ENCODE results near the gene CCER1. TPM values are rescaled to one million over a fixed set of nuclear protein-coding genes. Genes with fewer than 3 reads are reported as not detected.

Gene CCER1
- total and polyA plus RNA-seq, 2 experiments from 2014 or later, result not detected

DNA sequence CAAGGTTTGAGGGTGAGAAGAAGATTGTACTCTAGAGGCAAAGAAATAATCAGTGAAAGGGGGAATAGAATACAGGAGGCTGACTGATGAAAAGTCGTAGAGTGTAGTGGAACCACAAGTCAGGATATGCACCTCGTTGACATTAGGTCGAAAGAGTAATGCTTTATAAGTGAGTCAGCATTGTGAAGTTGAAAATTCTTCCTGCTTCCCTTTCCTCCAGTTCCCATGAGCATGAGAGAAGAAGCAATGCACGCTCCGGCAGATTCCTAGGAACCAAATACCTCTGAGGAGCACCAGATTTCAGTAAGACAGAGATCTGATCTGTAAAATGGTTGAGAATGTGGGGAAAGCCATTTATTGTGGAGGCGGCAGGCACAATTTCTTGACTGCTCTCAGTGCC lies 16.5 kb downstream of the CCER1 start (continued):
- TF ChIP-seq, protein P1, sequence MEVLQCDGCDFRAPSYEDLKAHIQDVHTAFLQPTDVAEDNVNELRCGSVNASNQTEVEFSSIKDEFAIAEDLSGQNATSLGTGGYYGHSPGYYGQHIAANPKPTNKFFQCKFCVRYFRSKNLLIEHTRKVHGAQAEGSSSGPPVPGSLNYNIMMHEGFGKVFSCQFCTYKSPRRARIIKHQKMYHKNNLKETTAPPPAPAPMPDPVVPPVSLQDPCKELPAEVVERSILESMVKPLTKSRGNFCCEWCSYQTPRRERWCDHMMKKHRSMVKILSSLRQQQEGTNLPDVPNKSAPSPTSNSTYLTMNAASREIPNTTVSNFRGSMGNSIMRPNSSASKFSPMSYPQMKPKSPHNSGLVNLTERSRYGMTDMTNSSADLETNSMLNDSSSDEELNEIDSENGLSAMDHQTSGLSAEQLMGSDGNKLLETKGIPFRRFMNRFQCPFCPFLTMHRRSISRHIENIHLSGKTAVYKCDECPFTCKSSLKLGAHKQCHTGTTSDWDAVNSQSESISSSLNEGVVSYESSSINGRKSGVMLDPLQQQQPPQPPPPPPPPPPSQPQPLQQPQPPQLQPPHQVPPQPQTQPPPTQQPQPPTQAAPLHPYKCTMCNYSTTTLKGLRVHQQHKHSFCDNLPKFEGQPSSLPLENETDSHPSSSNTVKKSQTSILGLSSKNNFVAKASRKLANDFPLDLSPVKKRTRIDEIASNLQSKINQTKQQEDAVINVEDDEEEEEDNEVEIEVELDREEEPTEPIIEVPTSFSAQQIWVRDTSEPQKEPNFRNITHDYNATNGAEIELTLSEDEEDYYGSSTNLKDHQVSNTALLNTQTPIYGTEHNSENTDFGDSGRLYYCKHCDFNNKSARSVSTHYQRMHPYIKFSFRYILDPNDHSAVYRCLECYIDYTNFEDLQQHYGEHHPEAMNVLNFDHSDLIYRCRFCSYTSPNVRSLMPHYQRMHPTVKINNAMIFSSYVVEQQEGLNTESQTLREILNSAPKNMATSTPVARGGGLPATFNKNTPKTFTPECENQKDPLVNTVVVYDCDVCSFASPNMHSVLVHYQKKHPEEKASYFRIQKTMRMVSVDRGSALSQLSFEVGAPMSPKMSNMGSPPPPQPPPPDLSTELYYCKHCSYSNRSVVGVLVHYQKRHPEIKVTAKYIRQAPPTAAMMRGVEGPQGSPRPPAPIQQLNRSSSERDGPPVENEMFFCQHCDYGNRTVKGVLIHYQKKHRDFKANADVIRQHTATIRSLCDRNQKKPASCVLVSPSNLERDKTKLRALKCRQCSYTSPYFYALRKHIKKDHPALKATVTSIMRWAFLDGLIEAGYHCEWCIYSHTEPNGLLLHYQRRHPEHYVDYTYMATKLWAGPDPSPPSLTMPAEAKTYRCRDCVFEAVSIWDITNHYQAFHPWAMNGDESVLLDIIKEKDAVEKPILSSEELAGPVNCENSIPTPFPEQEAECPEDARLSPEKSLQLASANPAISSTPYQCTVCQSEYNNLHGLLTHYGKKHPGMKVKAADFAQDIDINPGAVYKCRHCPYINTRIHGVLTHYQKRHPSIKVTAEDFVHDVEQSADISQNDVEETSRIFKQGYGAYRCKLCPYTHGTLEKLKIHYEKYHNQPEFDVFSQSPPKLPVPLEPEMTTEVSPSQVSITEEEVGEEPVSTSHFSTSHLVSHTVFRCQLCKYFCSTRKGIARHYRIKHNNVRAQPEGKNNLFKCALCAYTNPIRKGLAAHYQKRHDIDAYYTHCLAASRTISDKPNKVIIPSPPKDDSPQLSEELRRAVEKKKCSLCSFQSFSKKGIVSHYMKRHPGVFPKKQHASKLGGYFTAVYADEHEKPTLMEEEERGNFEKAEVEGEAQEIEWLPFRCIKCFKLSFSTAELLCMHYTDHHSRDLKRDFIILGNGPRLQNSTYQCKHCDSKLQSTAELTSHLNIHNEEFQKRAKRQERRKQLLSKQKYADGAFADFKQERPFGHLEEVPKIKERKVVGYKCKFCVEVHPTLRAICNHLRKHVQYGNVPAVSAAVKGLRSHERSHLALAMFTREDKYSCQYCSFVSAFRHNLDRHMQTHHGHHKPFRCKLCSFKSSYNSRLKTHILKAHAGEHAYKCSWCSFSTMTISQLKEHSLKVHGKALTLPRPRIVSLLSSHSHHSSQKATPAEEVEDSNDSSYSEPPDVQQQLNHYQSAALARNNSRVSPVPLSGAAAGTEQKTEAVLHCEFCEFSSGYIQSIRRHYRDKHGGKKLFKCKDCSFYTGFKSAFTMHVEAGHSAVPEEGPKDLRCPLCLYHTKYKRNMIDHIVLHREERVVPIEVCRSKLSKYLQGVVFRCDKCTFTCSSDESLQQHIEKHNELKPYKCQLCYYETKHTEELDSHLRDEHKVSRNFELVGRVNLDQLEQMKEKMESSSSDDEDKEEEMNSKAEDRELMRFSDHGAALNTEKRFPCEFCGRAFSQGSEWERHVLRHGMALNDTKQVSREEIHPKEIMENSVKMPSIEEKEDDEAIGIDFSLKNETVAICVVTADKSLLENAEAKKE (CRISPR knock-in tag; IDR thresholded peaks at IDR 0.05), result no peak
- TF ChIP-seq EZH2phosphoT487 (IDR thresholded peaks at IDR 0.05; ENCODE audit: unreplicated experiment), result no peak

DNA sequence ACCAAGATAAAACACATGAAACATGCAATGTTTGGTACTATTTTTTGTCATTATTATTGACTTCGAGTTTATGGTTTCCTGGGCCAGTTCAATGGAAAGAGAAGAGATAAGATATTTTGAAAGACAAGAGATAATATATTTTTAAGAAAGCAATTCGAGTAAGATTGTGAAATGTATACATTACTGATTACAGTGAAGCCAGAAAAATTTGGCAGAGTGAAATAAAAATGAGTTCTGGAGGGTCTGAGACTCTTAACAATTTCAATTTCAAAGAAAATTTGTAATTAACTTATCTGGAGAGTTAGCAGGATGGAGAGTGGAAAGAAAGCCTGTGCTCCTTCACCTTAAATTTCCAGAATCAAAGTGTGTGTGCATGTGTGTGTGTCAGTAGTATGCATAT lies 17.3 kb downstream of the CCER1 start:
- Histone ChIP-seq H3K36me3 (ENCODE audit: insufficient read depth) (no peaks in the 10 kb centered on the region), H3K27ac (ENCODE audit: low read depth) (no peak overlapping the region), H2AFZ (no peak overlapping the region), H4K20me1 (replicated peaks; ENCODE audit: insufficient read depth) (no peaks in the 10 kb centered on the region), H3K27me3 (ENCODE audit: insufficient read depth) (no peaks in the 10 kb centered on the region), H3K4me2 (no peak overlapping the region), H3K9me2 (ENCODE audit: insufficient read depth) (no peaks in the 10 kb centered on the region), H3K4me1 (ENCODE audit: insufficient read depth) (no peaks in the 10 kb centered on the region), H3K4me3 (no peak overlapping the region), H3K79me2 (replicated peaks; ENCODE audit: insufficient read depth) (no peaks in the 10 kb centered on the region), H3F3A (replicated peaks; ENCODE audit: low read depth) (no peaks in the 10 kb centered on the region)
- ATAC-seq (no peak), DNase-seq (ENCODE audit: low spot score) (no peak)
- no peaks in the 10 kb centered on the region for H3K36me3 Mint-ChIP-seq (ENCODE audit: low read depth)
- no peaks in the 10 kb centered on the region for H3K9me3 Mint-ChIP-seq
- no peak overlapping the region for H3K4me3 Mint-ChIP-seq
- no peaks in the 10 kb centered on the region; the same call in 2 of the 3 replicates for H3K4me1 Mint-ChIP-seq
- H3K27ac Mint-ChIP-seq, result no peak overlapping the region
- TF ChIP-seq CREB1 (CRISPR knock-in tag; IDR thresholded peaks at IDR 0.05; ENCODE audit: low read depth), result no peak
- no peaks in the 10 kb centered on the region for H3K27me3 Mint-ChIP-seq (ENCODE audit: insufficient read depth, low read depth, poor library complexity)
